Measurements from ENCODE around the gene ACTMAP. TPM values are rescaled to one million over a fixed set of nuclear protein-coding genes. Genes with fewer than 3 reads are reported as not detected.

ACTMAP gene
- total and polyA plus RNA-seq, 2 of the 8 experiments (the other 6 are each of a cell fraction or from before 2014, with no cell fraction given): 24.1 to 26.5 TPM

GRCh38 chr19:40768869-40769268 is 18.6 kb upstream of the ACTMAP start:
- no peak overlapping the region for H3K4me2 ChIP-seq (ENCODE audit: insufficient read depth in 1 of 2, low read depth in 2 of 2, low read length in 2 of 2)
- no peak overlapping the region for H2BK20ac ChIP-seq (ENCODE audit: low read length)
- no peak overlapping the region for H3K14ac ChIP-seq (ENCODE audit: insufficient read length)
- H2AK5ac ChIP-seq (ENCODE audit: low read depth, low read length): no peak overlapping the region
- H3K23me2 ChIP-seq (ENCODE audit: low read depth, low read length): no peaks in the 10 kb centered on the region
- DNase-seq (ENCODE audit: low read depth in 1 of 2, low spot score in 2 of 2) (no peak), FAIRE-seq (no peak)
- H3K79me2 ChIP-seq (ENCODE audit: control insufficient read depth in 1 of 2, insufficient read depth in 2 of 2, low read length in 2 of 2): no peaks in the 10 kb centered on the region
- no peak overlapping the region for H3K4me3 ChIP-seq (ENCODE audit: extremely low read depth in 1 of 4, insufficient read depth in 2 of 4, low read depth in 3 of 4, low read length in 4 of 4)
- H4K91ac ChIP-seq (replicated peaks; ENCODE audit: insufficient read length, low read length): no peak overlapping the region
- no peak overlapping the region for H2BK12ac ChIP-seq (ENCODE audit: low read depth, low read length)
- H3K36me3 ChIP-seq (ENCODE audit: control insufficient read depth in 2 of 4, insufficient read depth in 4 of 4, low read length in 3 of 4): peaks cover 17 to 28% (median 21%) of the 10 kb centered on the region in 4 experiments
- WGBS, 2 experiments (ENCODE audit: extremely low coverage in 1 of 2, insufficient coverage in 1 of 2, insufficient read length in 1 of 2, insufficient replicate concordance in 2 of 2, low coverage in 1 of 2, low lambda C conversion rate in 2 of 2, missing lambda C conversion rate in 1 of 2): 95% methylated on average over 5 of the region's 5 CpGs; no CpG with 5 or more reads in 1 of the 2 experiments
- H2AFZ ChIP-seq (ENCODE audit: low read length): no peak overlapping the region
- H4K5ac ChIP-seq (ENCODE audit: insufficient read length, low read depth, low read length): no peak overlapping the region
- no peak overlapping the region; the same call in 1 of the 2 replicates for H4K8ac ChIP-seq (ENCODE audit: extremely low read depth, insufficient read depth, low read length)
- no peak overlapping the region for H3K18ac ChIP-seq (ENCODE audit: extremely low read depth, low read length)
- H2BK15ac ChIP-seq (ENCODE audit: low read length): no peak overlapping the region
- H3K9me3 ChIP-seq (ENCODE audit: insufficient read depth in 2 of 2, low read depth in 1 of 2, low read length in 1 of 2): no peaks in the 10 kb centered on the region
- H2BK120ac ChIP-seq (replicated peaks; ENCODE audit: low read depth, low read length): no peak overlapping the region
- peaks cover 7 to 10% of the 10 kb centered on the region in 2 experiments for H4K20me1 ChIP-seq (replicated peaks in 1 of 2; ENCODE audit: control insufficient read depth in 1 of 2, insufficient read depth in 2 of 2, low read length in 2 of 2)
- no peak overlapping the region for H3K4ac ChIP-seq (replicated peaks; ENCODE audit: insufficient read length, low read depth, low read length)
- no peaks in the 10 kb centered on the region for H3K4me1 ChIP-seq (replicated peaks in 1 of 4; ENCODE audit: control insufficient read depth in 3 of 4, insufficient read depth in 4 of 4, low read length in 3 of 4)
- H3K27me3 ChIP-seq (replicated peaks in 1 of 4; ENCODE audit: control insufficient read depth in 3 of 4, extremely low read depth in 1 of 4, insufficient read depth in 3 of 4, low read length in 3 of 4): no peaks in the 10 kb centered on the region
- ChIA-PET CTCF (ENCODE audit: partially characterized antibody) (interaction anchor here (1.0 to 2.1 kb wide), 2 partner anchors 24 to 39 kb away, joined by 3 to 4 read pairs; no protein-coding TSS in a partner anchor), POLR2A (ENCODE audit: partially characterized antibody) (interaction anchor here (1.1 to 17.9 kb wide), 3 partner anchors 9 to 30 kb away, joined by 4 to 399 read pairs (median 40); partner anchors contain the start of genes ACTMAP, EGLN2, MIA and RAB4B)
- H3K27ac ChIP-seq (ENCODE audit: low read depth, low read length): no peak overlapping the region
- no peaks in the 10 kb centered on the region for H3K79me1 ChIP-seq (ENCODE audit: low read depth, low read length)
- no peak overlapping the region for H3K9ac ChIP-seq (replicated peaks in 1 of 4; ENCODE audit: extremely low read depth in 1 of 4, low read depth in 3 of 4, low read length in 3 of 4)
- no peak overlapping the region for H3K23ac ChIP-seq (ENCODE audit: insufficient read length)
- H2BK5ac ChIP-seq (ENCODE audit: low read depth, low read length): no peak overlapping the region
- H3K56ac ChIP-seq (replicated peaks; ENCODE audit: insufficient read length, low read depth, low read length): no peak overlapping the region
- TF ChIP-seq BCL11A (IDR thresholded peaks at IDR 0.05; ENCODE audit: low read depth in 2 of 2, low read length in 2 of 2): no peak
- TF ChIP-seq POLR2A (IDR thresholded peaks at IDR 0.05; ENCODE audit: control extremely low read depth in 1 of 2, low read depth in 2 of 2, low read length in 2 of 2): no peak
- TF ChIP-seq GABPA (IDR thresholded peaks at IDR 0.05; ENCODE audit: borderline replicate concordance, insufficient read depth, low read length): no peak
- no peak for TF ChIP-seq FOSL1 (IDR thresholded peaks at IDR 0.05; ENCODE audit: insufficient read depth, low read depth, low read length)
- no peak for TF ChIP-seq RAD21 (IDR thresholded peaks at IDR 0.05 in 1 of 2, conservative IDR thresholded peaks at IDR 0.05 in 1 of 2; ENCODE audit: low read depth in 2 of 2, low read length in 2 of 2)
- no peak for TF ChIP-seq USF2 (IDR thresholded peaks at IDR 0.05; ENCODE audit: low read length)
- no peak for TF ChIP-seq CBX5 (IDR thresholded peaks at IDR 0.05; ENCODE audit: low read depth, low read length)
- no peak for TF ChIP-seq RNF2 (IDR thresholded peaks at IDR 0.05; ENCODE audit: borderline replicate concordance, low read depth, low read length, missing control alignments, poor library complexity, severe bottlenecking)
- no peak for TF ChIP-seq RBBP5 (IDR thresholded peaks at IDR 0.05; ENCODE audit: borderline replicate concordance, low read depth, low read length)
- TF ChIP-seq CHD2 (IDR thresholded peaks at IDR 0.05; ENCODE audit: low read length): no peak
- no peak for TF ChIP-seq E2F6 (IDR thresholded peaks at IDR 0.05)
- no peak for TF ChIP-seq JUND (IDR thresholded peaks at IDR 0.05; ENCODE audit: low read length)

Measured in H1 (cell line).